Mucosa of stomach (tissue), 1 donor: ENCODE measurements around the gene CXCL12.

Source experiments
- H3K27me3 ChIP-seq: one replicate; pipeline ENCODE4 v1.7.0; 2013; ENCODE audit warnings: mild to moderate bottlenecking, low read length; ENCODE audit not compliant: control insufficient read depth, insufficient read depth
- H3K36me3 ChIP-seq: one replicate; pipeline ENCODE4 v1.7.0; 2013; ENCODE audit warnings: low read length; ENCODE audit not compliant: control insufficient read depth, insufficient read depth
- H3K4me1 ChIP-seq: one replicate; pipeline ENCODE4 v1.7.0; 2013; ENCODE audit warnings: mild to moderate bottlenecking, low read length; ENCODE audit not compliant: control insufficient read depth, insufficient read depth
- H3K4me3 ChIP-seq: one replicate; pipeline ENCODE4 v1.7.0; 2013; ENCODE audit warnings: low read length
- H3K9ac ChIP-seq: one replicate; pipeline ENCODE4 v1.7.0; 2013; ENCODE audit warnings: mild to moderate bottlenecking, low read length, moderate library complexity
- H3K9me3 ChIP-seq: one replicate; pipeline ENCODE4 v1.7.0; 2013; ENCODE audit warnings: mild to moderate bottlenecking, low read length, moderate library complexity; ENCODE audit not compliant: control insufficient read depth
- donor health status: Pancreatic carcinoma.

The CXCL12 gene

GRCh38 chr10:44389150-44389549, 4.3 kb upstream of the CXCL12 start:
- H3K9me3 ChIP-seq: no peaks in the 10 kb centered on the region
- H3K27me3 ChIP-seq: peaks cover 26% of the 10 kb centered on the region
- no peak overlapping the region for H3K9ac ChIP-seq
- H3K4me1 ChIP-seq: peaks cover 15% of the 10 kb centered on the region
- no peaks in the 10 kb centered on the region for H3K36me3 ChIP-seq
- no peak overlapping the region for H3K4me3 ChIP-seq

- Histone ChIP-seq H3K9ac (no peak overlapping the region), H3K4me3 (no peak overlapping the region), H3K27me3 (peaks cover 31% of the 10 kb centered on the region), H3K9me3 (no peaks in the 10 kb centered on the region), H3K4me1 (peaks cover 15% of the 10 kb centered on the region), H3K36me3 (no peaks in the 10 kb centered on the region)
Observed at GRCh38 chr10:44388641-44389040, 3.7 kb upstream of the CXCL12 start.

- no peaks in the 10 kb centered on the region for H3K9me3 ChIP-seq
- no peak overlapping the region for H3K9ac ChIP-seq
- H3K36me3 ChIP-seq: no peaks in the 10 kb centered on the region
- H3K4me3 ChIP-seq: no peak overlapping the region
- peaks cover 39% of the 10 kb centered on the region for H3K27me3 ChIP-seq
- peaks cover 15% of the 10 kb centered on the region for H3K4me1 ChIP-seq
Observed at GRCh38 chr10:44387853-44388251, 3.0 kb upstream of the CXCL12 start.

- Histone ChIP-seq H3K9ac (no peak overlapping the region), H3K9me3 (no peaks in the 10 kb centered on the region), H3K4me3 (no peak overlapping the region), H3K4me1 (peaks cover 15% of the 10 kb centered on the region), H3K27me3 (peaks cover 43% of the 10 kb centered on the region), H3K36me3 (no peaks in the 10 kb centered on the region)
Observed at GRCh38 chr10:44386546-44387052, 1.7 kb upstream of the CXCL12 start.

- Histone ChIP-seq H3K4me1 (peaks cover 15% of the 10 kb centered on the region), H3K36me3 (no peaks in the 10 kb centered on the region), H3K27me3 (peaks cover 43% of the 10 kb centered on the region), H3K9me3 (no peaks in the 10 kb centered on the region), H3K4me3 (no peak overlapping the region), H3K9ac (no peak overlapping the region)
Observed at GRCh38 chr10:44385696-44386441, 972 bp upstream of the CXCL12 start.

GRCh38 chr10:44384601-44385025, 284 bp downstream of the CXCL12 start:
- Histone ChIP-seq H3K36me3 (no peaks in the 10 kb centered on the region), H3K9ac (no peak overlapping the region), H3K9me3 (no peaks in the 10 kb centered on the region), H3K4me1 (peaks cover 15% of the 10 kb centered on the region), H3K27me3 (peaks cover 43% of the 10 kb centered on the region), H3K4me3 (no peak overlapping the region)

- no peak overlapping the region for H3K9ac ChIP-seq
- no peak overlapping the region for H3K4me3 ChIP-seq
- H3K36me3 ChIP-seq: no peaks in the 10 kb centered on the region
- peaks cover 15% of the 10 kb centered on the region for H3K4me1 ChIP-seq
- H3K9me3 ChIP-seq: no peaks in the 10 kb centered on the region
- H3K27me3 ChIP-seq: peaks cover 43% of the 10 kb centered on the region
Observed at GRCh38 chr10:44383749-44384600, 922 bp downstream of the CXCL12 start.

- Histone ChIP-seq H3K36me3 (no peaks in the 10 kb centered on the region), H3K4me1 (peaks cover 15% of the 10 kb centered on the region), H3K4me3 (no peak overlapping the region), H3K27me3 (peaks cover 43% of the 10 kb centered on the region), H3K9me3 (no peaks in the 10 kb centered on the region), H3K9ac (peak overlapping the region; percentile 22)
Observed at GRCh38 chr10:44382981-44383748, 1.7 kb downstream of the CXCL12 start.

GRCh38 chr10:44382131-44382858, 2.6 kb downstream of the CXCL12 start:
- Histone ChIP-seq H3K27me3 (peaks cover 43% of the 10 kb centered on the region), H3K4me3 (no peak overlapping the region), H3K9me3 (no peaks in the 10 kb centered on the region), H3K9ac (no peak overlapping the region), H3K36me3 (no peaks in the 10 kb centered on the region), H3K4me1 (peaks cover 15% of the 10 kb centered on the region)

- Histone ChIP-seq H3K4me1 (peaks cover 10% of the 10 kb centered on the region), H3K9ac (no peak overlapping the region), H3K4me3 (no peak overlapping the region), H3K27me3 (peaks cover 33% of the 10 kb centered on the region), H3K36me3 (no peaks in the 10 kb centered on the region), H3K9me3 (no peaks in the 10 kb centered on the region)
Observed at GRCh38 chr10:44380829-44381600, 3.9 kb downstream of the CXCL12 start.

- Histone ChIP-seq H3K36me3 (no peaks in the 10 kb centered on the region), H3K4me3 (no peak overlapping the region), H3K4me1 (no peaks in the 10 kb centered on the region), H3K9me3 (no peaks in the 10 kb centered on the region), H3K27me3 (peaks cover 24% of the 10 kb centered on the region), H3K9ac (no peak overlapping the region)
Observed at GRCh38 chr10:44379907-44380306, 5.0 kb downstream of the CXCL12 start.
